Activated naive CD8-positive, alpha-beta T cell (primary cell): ENCODE data around the gene TTBK2.

ENCODE experiments used
- H3K27ac Mint-ChIP-seq: one replicate; pipeline ENCODE4 v1.8.0; 2021; ENCODE audit warnings: mixed read lengths
- H3K27me3 Mint-ChIP-seq: one replicate; pipeline ENCODE4 v1.8.0; 2021; ENCODE audit warnings: mixed read lengths
- H3K36me3 Mint-ChIP-seq: one replicate; pipeline ENCODE4 v1.8.0; 2021; ENCODE audit warnings: mixed read lengths
- H3K4me1 Mint-ChIP-seq: one replicate; pipeline ENCODE4 v1.8.0; 2021; ENCODE audit warnings: low read depth, mixed read lengths
- H3K4me3 Mint-ChIP-seq: one replicate; pipeline ENCODE4 v1.8.0; 2021; ENCODE audit warnings: mild to moderate bottlenecking, mixed read lengths
- H3K9me3 Mint-ChIP-seq: one replicate; pipeline ENCODE4 v1.8.0; 2021; ENCODE audit warnings: low read depth, mixed read lengths

Gene TTBK2

GRCh38 chr15:42721916-42722315 lies 198.7 kb downstream of the TTBK2 start:
- no peaks in the 10 kb centered on the region for H3K36me3 Mint-ChIP-seq
- H3K27me3 Mint-ChIP-seq, result no peaks in the 10 kb centered on the region
- H3K4me3 Mint-ChIP-seq, result no peak overlapping the region
- no peaks in the 10 kb centered on the region for H3K9me3 Mint-ChIP-seq
- no peaks in the 10 kb centered on the region for H3K4me1 Mint-ChIP-seq
- no peak overlapping the region for H3K27ac Mint-ChIP-seq

GRCh38 chr15:42721016-42721415 lies 199.6 kb downstream of the TTBK2 start:
- Mint-ChIP-seq H3K36me3 (no peaks in the 10 kb centered on the region), H3K4me1 (no peaks in the 10 kb centered on the region), H3K4me3 (no peak overlapping the region), H3K27ac (no peak overlapping the region), H3K27me3 (no peaks in the 10 kb centered on the region), H3K9me3 (no peaks in the 10 kb centered on the region)

GRCh38 chr15:42720071-42720470 lies 200.5 kb downstream of the TTBK2 start:
- no peaks in the 10 kb centered on the region for H3K36me3 Mint-ChIP-seq
- H3K27ac Mint-ChIP-seq, result no peak overlapping the region
- no peaks in the 10 kb centered on the region for H3K4me1 Mint-ChIP-seq
- no peaks in the 10 kb centered on the region for H3K9me3 Mint-ChIP-seq
- no peaks in the 10 kb centered on the region for H3K27me3 Mint-ChIP-seq
- H3K4me3 Mint-ChIP-seq, result no peak overlapping the region

- no peaks in the 10 kb centered on the region for H3K27me3 Mint-ChIP-seq
- no peak overlapping the region for H3K4me3 Mint-ChIP-seq
- H3K27ac Mint-ChIP-seq, result no peak overlapping the region
- no peaks in the 10 kb centered on the region for H3K4me1 Mint-ChIP-seq
- H3K36me3 Mint-ChIP-seq, result no peaks in the 10 kb centered on the region
- H3K9me3 Mint-ChIP-seq, result no peaks in the 10 kb centered on the region
These were observed 201.5 kb downstream of the TTBK2 start for GRCh38 chr15:42719043-42719442.

DNA sequence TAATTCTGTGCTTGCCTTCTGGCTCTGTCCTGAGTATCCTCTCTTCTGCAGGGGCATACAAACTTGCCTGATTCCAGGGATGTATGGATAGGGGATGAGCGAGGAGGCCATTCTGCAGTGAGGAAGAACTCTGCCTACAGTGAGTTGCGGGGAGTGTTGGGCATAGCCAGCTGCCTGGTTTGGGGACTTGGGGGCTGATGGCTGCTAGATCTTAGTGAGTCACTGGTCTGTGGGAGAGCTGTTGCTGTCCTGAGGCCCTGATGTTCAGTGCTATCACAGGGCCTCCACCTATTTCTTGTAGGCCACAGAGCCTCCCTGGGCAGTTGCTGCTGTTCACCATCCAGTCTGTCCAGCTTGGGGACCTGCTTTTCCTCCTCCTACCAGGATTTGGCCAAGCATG lies 204.0 kb downstream of the TTBK2 start:
- no peaks in the 10 kb centered on the region for H3K4me1 Mint-ChIP-seq
- H3K9me3 Mint-ChIP-seq, result no peaks in the 10 kb centered on the region
- H3K4me3 Mint-ChIP-seq, result no peak overlapping the region
- no peaks in the 10 kb centered on the region for H3K27me3 Mint-ChIP-seq
- H3K27ac Mint-ChIP-seq, result no peak overlapping the region
- no peaks in the 10 kb centered on the region for H3K36me3 Mint-ChIP-seq

DNA sequence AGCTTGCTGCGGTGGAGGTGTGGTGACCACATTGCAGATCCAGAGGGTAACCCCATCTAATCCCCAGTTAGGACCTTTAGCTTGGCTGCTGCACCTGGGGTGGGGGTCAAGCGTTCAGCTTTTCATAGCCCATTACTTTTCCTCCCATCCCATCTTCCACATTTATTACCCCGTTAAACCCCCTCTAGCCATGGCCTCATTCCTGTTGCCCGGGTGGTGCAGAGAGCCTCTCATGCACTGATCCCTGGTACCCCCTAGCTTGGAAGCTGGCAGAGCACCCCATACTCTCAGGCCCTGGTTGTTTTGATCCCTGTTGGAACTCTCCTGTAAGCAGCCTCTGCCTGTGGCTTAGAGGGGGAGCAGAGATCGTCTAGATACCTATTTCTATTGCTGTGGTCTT lies 204.5 kb downstream of the TTBK2 start:
- Mint-ChIP-seq H3K4me3 (no peak overlapping the region), H3K27me3 (no peaks in the 10 kb centered on the region), H3K9me3 (no peaks in the 10 kb centered on the region), H3K36me3 (no peaks in the 10 kb centered on the region), H3K4me1 (no peaks in the 10 kb centered on the region), H3K27ac (no peak overlapping the region)

DNA sequence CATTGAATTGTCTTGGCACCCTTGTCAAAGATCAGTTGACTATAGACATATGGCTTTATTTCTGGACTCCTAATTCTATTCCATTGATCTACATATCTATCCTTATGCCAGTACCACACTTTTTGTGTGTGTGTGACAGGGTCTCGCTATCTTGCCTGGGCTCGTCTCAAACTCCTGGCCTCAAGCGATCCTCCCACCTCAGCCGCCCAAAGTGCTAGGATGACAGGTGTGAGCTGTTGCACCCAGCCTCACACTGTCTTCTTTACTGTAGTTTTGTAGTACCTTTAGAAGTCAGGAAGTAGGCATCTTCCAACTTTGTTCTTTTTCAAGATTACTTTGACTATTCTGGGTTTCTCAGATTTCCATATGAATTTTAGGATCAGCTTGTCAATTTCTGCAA lies 208.0 kb downstream of the TTBK2 start:
- Mint-ChIP-seq H3K27me3 (no peaks in the 10 kb centered on the region), H3K4me1 (no peaks in the 10 kb centered on the region), H3K36me3 (no peaks in the 10 kb centered on the region), H3K4me3 (no peak overlapping the region), H3K9me3 (no peaks in the 10 kb centered on the region), H3K27ac (no peak overlapping the region)

DNA sequence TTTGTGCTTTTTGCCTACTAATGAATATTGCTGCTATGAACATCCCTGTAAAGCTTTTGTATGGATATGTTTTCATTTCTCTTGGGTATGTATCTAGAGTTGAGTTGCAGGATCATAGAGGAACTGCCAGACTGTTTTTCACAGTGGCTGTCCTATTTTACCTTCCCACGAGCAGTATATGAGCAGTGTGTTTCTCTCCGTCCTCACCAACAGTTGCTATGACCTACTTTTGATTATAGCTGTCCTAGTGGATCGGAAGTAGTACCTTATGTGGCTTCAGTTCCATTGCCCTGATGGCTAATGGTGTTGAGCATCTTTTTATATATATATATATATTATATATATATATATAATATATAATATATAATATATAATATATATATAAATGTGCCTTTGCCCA lies 208.8 kb downstream of the TTBK2 start:
- Mint-ChIP-seq H3K27ac (no peak overlapping the region), H3K4me3 (no peak overlapping the region), H3K27me3 (no peaks in the 10 kb centered on the region), H3K9me3 (no peaks in the 10 kb centered on the region), H3K36me3 (no peaks in the 10 kb centered on the region), H3K4me1 (no peaks in the 10 kb centered on the region)

- H3K4me1 Mint-ChIP-seq, result no peaks in the 10 kb centered on the region
- H3K27ac Mint-ChIP-seq, result no peak overlapping the region
- H3K9me3 Mint-ChIP-seq, result no peaks in the 10 kb centered on the region
- H3K4me3 Mint-ChIP-seq, result no peak overlapping the region
- no peaks in the 10 kb centered on the region for H3K36me3 Mint-ChIP-seq
- H3K27me3 Mint-ChIP-seq, result no peaks in the 10 kb centered on the region
These were observed 209.9 kb downstream of the TTBK2 start for GRCh38 chr15:42710662-42711061.

GRCh38 chr15:42707873-42708544 lies 212.6 kb downstream of the TTBK2 start:
- Mint-ChIP-seq H3K27me3 (no peaks in the 10 kb centered on the region), H3K4me3 (no peak overlapping the region), H3K27ac (no peak overlapping the region), H3K4me1 (no peaks in the 10 kb centered on the region), H3K9me3 (no peaks in the 10 kb centered on the region), H3K36me3 (no peaks in the 10 kb centered on the region)

DNA sequence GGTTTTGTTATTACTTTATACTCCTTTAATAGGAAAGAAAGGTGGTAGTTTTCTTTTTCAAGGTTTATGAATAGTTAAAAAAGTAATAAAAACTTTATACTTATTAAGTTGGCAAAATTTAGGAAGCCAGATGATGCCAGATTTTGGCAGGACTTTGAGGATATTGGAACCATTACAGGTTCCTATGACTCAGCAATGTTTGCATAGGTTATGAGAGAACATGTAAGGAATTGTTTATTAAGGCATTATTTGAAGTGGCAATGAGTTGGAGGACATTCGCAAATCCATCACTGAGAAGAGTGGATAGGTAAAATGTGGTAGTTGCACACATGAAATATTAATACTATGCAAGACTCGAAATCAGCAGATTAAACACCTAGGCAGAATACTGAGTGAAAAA lies 213.5 kb downstream of the TTBK2 start:
- Mint-ChIP-seq H3K36me3 (no peaks in the 10 kb centered on the region), H3K4me1 (no peaks in the 10 kb centered on the region), H3K27me3 (no peaks in the 10 kb centered on the region), H3K4me3 (no peak overlapping the region), H3K27ac (no peak overlapping the region), H3K9me3 (no peaks in the 10 kb centered on the region)

DNA sequence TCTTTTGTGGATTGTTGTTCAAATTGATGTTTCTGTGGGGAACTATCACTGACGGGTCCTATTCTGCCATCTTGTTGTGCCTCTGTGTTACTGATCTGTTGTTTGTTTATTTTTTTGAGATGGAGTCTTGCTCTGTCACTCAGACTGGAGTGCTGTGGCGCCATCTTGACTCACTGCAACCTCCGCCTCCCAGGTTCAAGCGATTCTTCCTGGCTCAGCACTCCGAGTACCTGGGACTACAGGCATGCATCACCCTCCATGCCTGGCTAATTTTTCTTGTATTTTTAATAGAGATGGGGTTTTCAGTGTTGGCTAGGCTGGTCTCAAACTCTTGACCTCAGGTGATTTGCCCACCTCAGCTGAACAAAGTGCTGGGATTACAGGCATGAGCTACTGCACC lies 215.2 kb downstream of the TTBK2 start:
- Mint-ChIP-seq H3K36me3 (no peaks in the 10 kb centered on the region), H3K4me1 (no peaks in the 10 kb centered on the region), H3K27ac (no peak overlapping the region), H3K4me3 (no peak overlapping the region), H3K9me3 (no peaks in the 10 kb centered on the region), H3K27me3 (no peaks in the 10 kb centered on the region)

GRCh38 chr15:42704492-42704926 lies 216.1 kb downstream of the TTBK2 start:
- H3K4me3 Mint-ChIP-seq, result no peak overlapping the region
- H3K27ac Mint-ChIP-seq, result no peak overlapping the region
- no peaks in the 10 kb centered on the region for H3K27me3 Mint-ChIP-seq
- H3K4me1 Mint-ChIP-seq, result no peaks in the 10 kb centered on the region
- H3K36me3 Mint-ChIP-seq, result peaks cover 2% of the 10 kb centered on the region
- no peaks in the 10 kb centered on the region for H3K9me3 Mint-ChIP-seq

GRCh38 chr15:42696626-42697025 lies 224.0 kb downstream of the TTBK2 start:
- peaks cover 5% of the 10 kb centered on the region for H3K36me3 Mint-ChIP-seq
- H3K4me1 Mint-ChIP-seq, result no peaks in the 10 kb centered on the region
- H3K9me3 Mint-ChIP-seq, result no peaks in the 10 kb centered on the region
- no peak overlapping the region for H3K4me3 Mint-ChIP-seq
- no peak overlapping the region for H3K27ac Mint-ChIP-seq
- H3K27me3 Mint-ChIP-seq, result no peaks in the 10 kb centered on the region

DNA sequence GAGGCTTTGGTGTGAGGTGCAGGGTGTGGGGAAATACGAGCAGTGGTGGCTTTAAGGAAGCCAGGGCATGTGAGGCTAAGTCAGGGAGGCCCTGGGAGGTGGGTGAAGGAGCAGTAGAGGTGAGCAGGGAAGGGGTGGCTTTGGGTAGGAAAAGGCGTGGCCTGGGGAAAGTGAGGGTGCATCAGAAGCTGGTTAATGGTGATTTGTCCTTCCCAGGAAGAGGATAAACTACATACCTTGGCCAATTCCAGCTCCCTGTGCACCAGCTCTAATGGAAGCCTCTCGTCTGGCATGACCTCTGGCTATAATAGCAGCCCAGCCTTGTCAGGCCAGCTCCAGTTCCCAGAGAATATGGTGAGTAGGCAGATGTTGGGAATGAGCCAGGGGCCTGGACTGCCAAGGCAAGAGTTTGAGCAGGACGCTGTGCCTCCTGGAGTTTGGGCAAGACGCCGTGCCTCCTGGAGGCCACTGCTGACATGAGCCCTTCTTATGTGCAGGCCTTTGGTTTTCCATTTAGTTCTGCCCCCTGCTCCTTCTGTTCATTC lies 225.0 kb downstream of the TTBK2 start:
- no peak overlapping the region for H3K4me3 Mint-ChIP-seq
- no peaks in the 10 kb centered on the region for H3K4me1 Mint-ChIP-seq
- H3K9me3 Mint-ChIP-seq, result no peaks in the 10 kb centered on the region
- no peaks in the 10 kb centered on the region for H3K27me3 Mint-ChIP-seq
- no peak overlapping the region for H3K27ac Mint-ChIP-seq
- H3K36me3 Mint-ChIP-seq, result peaks cover 5% of the 10 kb centered on the region

DNA sequence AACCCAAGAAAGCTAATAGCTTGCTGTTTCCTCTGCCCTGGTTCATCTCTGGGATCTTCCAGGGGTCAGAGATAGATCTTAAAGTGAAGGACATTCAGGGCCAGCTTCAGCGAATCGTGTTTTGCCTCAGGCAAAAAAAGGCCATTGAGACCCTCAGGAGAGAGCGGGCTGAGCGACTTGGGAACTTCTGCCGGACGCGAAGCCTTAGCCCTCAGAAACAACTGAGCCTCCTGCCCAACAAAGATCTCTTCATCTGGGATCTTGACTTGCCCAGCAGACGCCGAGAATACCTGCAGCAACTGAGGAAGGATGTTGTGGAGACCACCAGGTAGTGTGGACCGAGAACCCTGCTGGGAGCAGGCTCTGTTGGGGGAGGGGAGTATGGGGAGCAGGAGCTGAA lies 226.2 kb downstream of the TTBK2 start:
- Mint-ChIP-seq H3K27me3 (no peaks in the 10 kb centered on the region), H3K4me3 (no peak overlapping the region), H3K27ac (no peak overlapping the region), H3K36me3 (peaks cover 3% of the 10 kb centered on the region), H3K9me3 (no peaks in the 10 kb centered on the region), H3K4me1 (no peaks in the 10 kb centered on the region)
